ENCODE data around the gene ATP7B.

DNA sequence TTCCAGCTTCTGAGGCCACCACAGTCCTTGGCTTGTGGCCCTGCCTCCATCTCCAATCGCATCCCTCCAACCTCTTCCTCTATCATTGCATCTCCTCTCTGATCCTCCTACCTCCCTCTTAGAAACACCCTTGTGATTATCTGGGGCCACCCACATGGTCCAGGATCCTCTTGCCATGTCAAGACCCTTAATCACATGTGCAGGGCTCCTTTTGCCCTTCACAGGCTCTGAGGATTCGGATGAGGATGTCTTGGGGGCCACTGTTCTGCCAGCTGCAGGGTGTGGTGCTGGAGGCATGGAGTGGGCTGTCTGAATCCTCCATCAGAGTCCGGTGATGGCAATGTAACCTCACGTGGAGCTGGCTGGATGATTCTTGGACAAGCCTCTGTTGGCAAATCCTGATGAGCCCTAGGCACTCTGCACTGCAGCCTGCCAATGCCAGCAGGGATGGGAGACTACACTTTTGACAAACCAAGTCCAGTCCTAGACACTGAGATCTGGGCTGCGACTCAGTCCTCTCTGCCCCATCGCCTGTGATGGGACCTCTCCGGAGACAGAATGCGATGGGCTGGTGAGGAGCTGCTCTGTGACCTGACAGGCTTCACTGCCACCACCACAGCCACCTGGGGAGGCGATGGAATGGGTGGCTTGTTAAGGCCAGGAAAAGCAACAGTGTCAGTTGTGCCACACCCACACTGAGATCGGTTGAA lies 88.3 kb downstream of the ATP7B start:
- no peak for TF ChIP-seq POLR2A (IDR thresholded peaks at IDR 0.05; ENCODE audit: low read length)
- no peak for TF ChIP-seq GATA1 (IDR thresholded peaks at IDR 0.05; ENCODE audit: low read depth, low read length)
